NB4 (cell line): ENCODE measurements around the gene C1orf122.

Source experiments
- CTCF ChIP-seq: IDR thresholded peaks from one replicate; pipeline ENCODE4 v1.5.1; 2012; ENCODE audit warnings: low read depth, low read length
- MAX ChIP-seq: IDR thresholded peaks from 2 replicates; pipeline ENCODE4 v1.6.1; 2011; ENCODE audit warnings: low read depth, low read length
- MYC ChIP-seq: IDR thresholded peaks from 2 replicates; pipeline ENCODE4 v1.6.1; 2011; ENCODE audit warnings: low read depth, low read length
- POLR2A ChIP-seq: IDR thresholded peaks from 2 replicates; pipeline ENCODE4 v1.6.1; 2011; ENCODE audit warnings: mild to moderate bottlenecking; ENCODE audit not compliant: insufficient read length; ENCODE audit errors: extremely low read depth

GRCh38 chr1:37831109-37831508 lies 23.5 kb downstream of the C1orf122 start:
- no peak for TF ChIP-seq CTCF
- TF ChIP-seq POLR2A: no peak
- TF ChIP-seq MAX: no peak
- TF ChIP-seq MYC: no peak
